Uterine smooth muscle cell (primary cell): ENCODE data around the gene RNASET2. TPM values are rescaled to one million over a fixed set of nuclear protein-coding genes. Genes with fewer than 3 reads are reported as not detected.

ENCODE experiments used
- total RNA-seq: library from RNA; depleted of rRNA; stranded (reverse); fragments of >200 nt; gene quantifications from 2 replicates; pipeline ENCODE4 v1.2.3, GENCODE V29; 2014

Gene RNASET2, protein sequence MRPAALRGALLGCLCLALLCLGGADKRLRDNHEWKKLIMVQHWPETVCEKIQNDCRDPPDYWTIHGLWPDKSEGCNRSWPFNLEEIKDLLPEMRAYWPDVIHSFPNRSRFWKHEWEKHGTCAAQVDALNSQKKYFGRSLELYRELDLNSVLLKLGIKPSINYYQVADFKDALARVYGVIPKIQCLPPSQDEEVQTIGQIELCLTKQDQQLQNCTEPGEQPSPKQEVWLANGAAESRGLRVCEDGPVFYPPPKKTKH
- 11.3 and 36.4 TPM in 2 replicates for total RNA-seq

DNA sequence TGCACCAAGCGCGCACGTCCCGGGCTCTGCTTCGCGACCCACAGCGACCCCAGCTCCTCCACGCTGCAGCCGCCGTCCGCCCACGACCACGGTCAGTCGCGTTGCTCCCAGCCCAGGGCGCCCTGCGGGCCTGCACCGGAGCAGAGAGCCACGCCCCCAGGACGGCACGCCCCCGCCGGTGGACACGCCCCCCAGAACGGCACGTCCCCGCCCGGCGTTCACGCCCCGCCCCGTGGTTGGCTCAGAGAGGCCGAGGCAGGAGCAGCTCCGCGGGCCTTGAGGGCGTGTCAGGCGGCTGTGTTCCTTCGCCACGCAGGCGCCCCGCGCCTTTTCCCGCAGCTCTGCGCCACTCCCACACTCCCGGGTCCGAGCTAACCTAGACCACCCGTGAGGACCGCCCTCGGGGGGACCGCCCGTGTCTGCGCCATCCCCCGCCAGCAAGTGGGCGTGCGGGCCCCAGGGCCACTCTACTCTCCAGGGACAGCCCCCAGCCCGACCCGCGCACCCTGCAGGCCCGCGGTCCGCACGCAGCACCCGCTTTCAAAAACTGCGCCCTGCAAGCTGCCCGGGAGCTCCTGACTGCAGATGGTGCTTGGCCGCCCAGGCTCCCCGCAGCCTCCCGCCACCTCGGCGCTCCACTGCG lies at the start of gene RNASET2:
TSS of gene RNASET2 (minus strand) at position 107 of the 643 bp plus-strand sequence. CDS start 368 bp downstream, outside the sequence.

DNA sequence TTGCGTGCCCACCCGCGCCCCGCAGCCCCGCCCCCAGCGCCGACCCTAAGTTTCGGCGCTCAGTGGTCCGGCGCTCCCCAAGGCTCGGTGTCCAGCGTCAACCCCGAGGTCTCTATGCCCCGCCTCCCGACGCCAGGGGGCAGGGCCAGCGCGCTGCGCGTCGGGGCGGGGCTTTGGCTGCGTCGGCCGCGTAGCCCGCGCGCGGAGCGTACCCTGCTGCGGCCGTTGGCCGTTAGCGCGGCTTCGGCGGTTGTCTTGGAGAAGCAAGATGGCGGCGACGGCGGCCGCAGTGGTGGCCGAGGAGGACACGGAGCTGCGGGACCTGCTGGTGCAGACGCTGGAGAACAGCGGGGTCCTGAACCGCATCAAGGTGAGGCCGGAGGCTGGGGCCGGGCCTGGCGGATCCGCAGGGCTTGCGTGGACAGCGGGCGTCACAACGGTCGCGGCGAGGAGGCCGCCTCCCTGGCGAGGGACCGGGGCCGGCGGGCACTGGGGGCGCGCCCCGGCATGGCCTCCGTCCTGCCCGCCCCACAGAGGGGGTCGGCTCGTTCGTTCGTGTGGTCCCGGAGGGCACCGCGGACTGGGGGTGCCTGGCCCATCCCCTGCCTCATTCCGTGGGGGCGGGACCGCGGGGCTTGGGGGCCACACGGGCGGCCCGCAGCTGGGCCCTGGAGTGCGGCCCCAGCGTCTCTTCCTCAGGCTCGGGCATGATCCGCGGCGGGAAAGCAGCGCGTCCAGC lies 43.0 kb upstream of the RNASET2 start, which contains the start of gene CEP43:
TSS of gene CEP43 (plus strand) at position 253 of the 739 bp plus-strand sequence. CDS start at position 269, 16 bp downstream.

Other genes starting within 250 kb of the RNASET2 start
- gene CEP43, start 42.8 kb upstream of the RNASET2 start, total RNA-seq: 24.6 and 35.5 TPM in 2 replicates
- gene CCR6, start 166.5 kb upstream of the RNASET2 start, total RNA-seq: not detected in 2 replicates
- not detected in 2 replicates for gene GPR31, start 201.4 kb upstream of the RNASET2 start, total RNA-seq